GM20000 (cell line): ENCODE data around the gene MEAF6.
A peak's percentile ranks its signal among the peaks of the same experiment; 100 is the strongest.

ENCODE experiments used
- DNase-seq: peaks from one replicate; pipeline ENCODE4 v3.0.0; 2012; ENCODE audit warnings: low spot score
- CTCF ChIP-seq: IDR thresholded peaks from 2 replicates; pipeline ENCODE4 v1.5.1; 2012; ENCODE audit warnings: mild to moderate bottlenecking, control low read depth; ENCODE audit errors: extremely low read depth, missing control alignments

Gene MEAF6

GRCh38 chr1:37498872-37499617 lies 15.5 kb downstream of the MEAF6 start:
- DNase-seq, result no peak
- TF ChIP-seq CTCF, result no peak

GRCh38 chr1:37497832-37498231 lies 16.7 kb downstream of the MEAF6 start:
- no peak for TF ChIP-seq CTCF
- DNase-seq, result no peak

GRCh38 chr1:37495875-37496274 lies 18.7 kb downstream of the MEAF6 start:
- TF ChIP-seq CTCF, result no peak
- no peak for DNase-seq

- DNase-seq, result no peak
- no peak for TF ChIP-seq CTCF
These were observed 21.0 kb downstream of the MEAF6 start for GRCh38 chr1:37493336-37494098.

- no peak for DNase-seq
- no peak for TF ChIP-seq CTCF
These were observed 27.0 kb downstream of the MEAF6 start for GRCh38 chr1:37487619-37487984.

GRCh38 chr1:37486680-37487618 lies 27.6 kb downstream of the MEAF6 start:
- DNase-seq, result peak; percentile 81
- TF ChIP-seq CTCF, result peak; percentile 87
